IMR-90 (cell line): ENCODE data around the gene ZDHHC1. TPM values are rescaled to one million over a fixed set of nuclear protein-coding genes. Genes with fewer than 3 reads are reported as not detected.
A peak's percentile ranks its signal among the peaks of the same experiment; 100 is the strongest.

ENCODE experiments used
- ATAC-seq: fragments of 200-7000 bp; cut with Tn5 transposase; 2 replicates; pipeline ENCODE4 v1.9.1; 2020; ENCODE audit warnings: low read depth, mild to moderate bottlenecking, moderate library complexity
- BruUV-seq: library from RNA; stranded (reverse); fragments of 400-500 nt; replicated peaks from 2 replicates; lab custom pipeline; 2021; lab: Mats Ljungman, UMichigan
- CTCF ChIA-PET: fragments of 300-600 bp; formaldehyde crosslinking; extraction: SDS; loops from one replicate; lab custom pipeline; 2021; ENCODE audit warnings: antibody characterized with exemption; lab: Yijun Ruan, JAX
- POLR2A ChIA-PET: fragments of 300-600 bp; sonication (Branson Sonifier 250); formaldehyde crosslinking; loops from one replicate; lab custom pipeline; 2022; ENCODE audit warnings: antibody characterized with exemption; ENCODE audit not compliant: unreplicated experiment; lab: Charles Lee
- DNase-seq: peaks from one replicate; pipeline ENCODE4 v3.0.0; 2013
- H2AFZ ChIP-seq: replicated peaks from 2 replicates; pipeline ENCODE3; 2013; ENCODE audit warnings: low read length, mild to moderate bottlenecking; ENCODE audit not compliant: poor library complexity
- H2AK5ac ChIP-seq: 2 replicates; pipeline ENCODE4 v1.6.1; 2013; ENCODE audit warnings: low read depth, low read length, inconsistent platforms
- H2AK9ac ChIP-seq: replicated peaks from 2 replicates; pipeline ENCODE3; 2013; ENCODE audit warnings: mild to moderate bottlenecking, low read depth, low read length, moderate library complexity; ENCODE audit not compliant: poor library complexity
- H2BK120ac ChIP-seq: 2 replicates; pipeline ENCODE4 v1.6.1; 2013; ENCODE audit warnings: low read depth, low read length, inconsistent platforms
- H2BK15ac ChIP-seq: 3 replicates; pipeline ENCODE4 v1.6.1; 2013; ENCODE audit warnings: low read depth, low read length, inconsistent platforms
- H2BK20ac ChIP-seq: 2 replicates; pipeline ENCODE4 v1.6.1; 2013; ENCODE audit warnings: low read depth, mild to moderate bottlenecking, inconsistent platforms, low read length, moderate library complexity
- H2BK5ac ChIP-seq: 2 replicates; pipeline ENCODE4 v1.6.1; 2013; ENCODE audit warnings: mild to moderate bottlenecking, low read depth, low read length, inconsistent platforms; ENCODE audit not compliant: poor library complexity, severe bottlenecking
- H3K14ac ChIP-seq: replicated peaks from 2 replicates; pipeline ENCODE4 v1.6.1; 2013; ENCODE audit warnings: low read depth, low read length, inconsistent platforms
- H3K18ac ChIP-seq: 2 replicates; pipeline ENCODE4 v1.6.1; 2013; ENCODE audit warnings: low read depth, low read length, control low read depth
- H3K23ac ChIP-seq: 2 replicates; pipeline ENCODE4 v1.6.1; 2013; ENCODE audit warnings: low read depth, low read length, inconsistent platforms
- H3K27ac ChIP-seq: 2 replicates; pipeline ENCODE4 v1.5.1; 2013; ENCODE audit warnings: mild to moderate bottlenecking, control low read depth, low read length; ENCODE audit not compliant: insufficient read depth
- H3K27me3 ChIP-seq: 2 replicates; pipeline ENCODE4 v1.6.1; 2013; ENCODE audit warnings: low read length; ENCODE audit not compliant: control insufficient read depth, insufficient read depth
- H3K36me3 ChIP-seq: 2 replicates; pipeline ENCODE4 v1.6.1; 2013; ENCODE audit warnings: low read length, mixed read lengths; ENCODE audit not compliant: control insufficient read depth, insufficient read depth
- H3K4ac ChIP-seq: 2 replicates; pipeline ENCODE4 v1.6.1; 2013; ENCODE audit warnings: low read depth, low read length, inconsistent platforms
- H3K4me1 ChIP-seq: 2 replicates; pipeline ENCODE4 v1.6.1; 2013; ENCODE audit warnings: low read length, mixed read lengths; ENCODE audit not compliant: control insufficient read depth, insufficient read depth
- H3K4me2 ChIP-seq: 2 replicates; pipeline ENCODE4 v1.6.1; 2013; ENCODE audit warnings: low read depth, mild to moderate bottlenecking, control low read depth, low read length, moderate library complexity
- H3K4me3 ChIP-seq: 2 replicates; pipeline ENCODE4 v1.5.1; 2013; ENCODE audit warnings: low read depth, mild to moderate bottlenecking, control low read depth, low read length, moderate library complexity; ENCODE audit not compliant: insufficient read depth
- H3K56ac ChIP-seq: 2 replicates; pipeline ENCODE4 v1.6.1; 2013; ENCODE audit warnings: low read length, inconsistent platforms; ENCODE audit not compliant: insufficient read depth; ENCODE audit errors: extremely low read depth
- H3K79me1 ChIP-seq, 2 experiments: 2 replicates each; pipeline ENCODE4 v1.6.1; 2013; ENCODE audit warnings: low read length in 2 of 2, inconsistent platforms in 1 of 2, low read depth in 1 of 2
- H3K9ac ChIP-seq: 2 replicates; pipeline ENCODE4 v1.6.1; 2013; ENCODE audit warnings: low read depth, low read length, control low read depth
- H3K9me1 ChIP-seq: 2 replicates; pipeline ENCODE4 v1.6.1; 2013; ENCODE audit warnings: low read length, inconsistent platforms; ENCODE audit not compliant: insufficient read depth
- H3K9me3 ChIP-seq: 2 replicates; pipeline ENCODE4 v1.6.1; 2013; ENCODE audit warnings: low read length; ENCODE audit not compliant: control insufficient read depth, insufficient read depth
- H4K20me1 ChIP-seq: 2 replicates; pipeline ENCODE4 v1.6.1; 2013; ENCODE audit warnings: low read length, inconsistent platforms; ENCODE audit not compliant: insufficient read depth
- H4K5ac ChIP-seq: 2 replicates; pipeline ENCODE4 v1.6.1; 2013; ENCODE audit warnings: mild to moderate bottlenecking, low read depth, low read length, control low read depth
- H4K8ac ChIP-seq, 2 experiments: 2 replicates each; pipeline ENCODE4 v1.6.1; 2013; ENCODE audit warnings: low read depth in 2 of 2, low read length in 2 of 2, control low read depth in 1 of 2, inconsistent platforms in 1 of 2
- H4K91ac ChIP-seq: 2 replicates; pipeline ENCODE4 v1.6.1; 2013; ENCODE audit warnings: low read depth, low read length, inconsistent platforms; ENCODE audit not compliant: insufficient read depth
- BHLHE40 ChIP-seq: fragments of 150-350 bp; IDR thresholded peaks from 2 replicates; pipeline ENCODE4 v1.6.1; 2016; ENCODE audit warnings: mild to moderate bottlenecking, low read depth, low read length
- CEBPB ChIP-seq: IDR thresholded peaks from 2 replicates; pipeline ENCODE4 v1.6.1; 2012; ENCODE audit warnings: low read depth, low read length, improper control_type of control experiment
- CHD1 ChIP-seq: IDR thresholded peaks from 2 replicates; pipeline ENCODE4 v1.6.1; 2012; ENCODE audit warnings: low read depth, low read length, improper control_type of control experiment
- CTCF ChIP-seq: conservative IDR thresholded peaks from 2 replicates; pipeline ENCODE4 v1.5.1; 2012; ENCODE audit warnings: mild to moderate bottlenecking, low read depth, low read length, improper control_type of control experiment
- ELK1 ChIP-seq: fragments of 150-350 bp; IDR thresholded peaks from 2 replicates; pipeline ENCODE4 v1.6.1; 2016; ENCODE audit warnings: low read depth, mild to moderate bottlenecking, low read length, moderate library complexity, borderline replicate concordance
- FOS ChIP-seq: fragments of 150-350 bp; IDR thresholded peaks from 2 replicates; pipeline ENCODE4 v1.6.1; 2016; ENCODE audit warnings: low read depth, low read length
- MAFK ChIP-seq: IDR thresholded peaks from 2 replicates; pipeline ENCODE4 v1.6.1; 2012; ENCODE audit warnings: low read depth, low read length, improper control_type of control experiment
- MAZ ChIP-seq: IDR thresholded peaks from 2 replicates; pipeline ENCODE4 v1.6.1; 2012; ENCODE audit warnings: low read depth, mild to moderate bottlenecking, low read length, improper control_type of control experiment, moderate library complexity, borderline replicate concordance
- MXI1 ChIP-seq: IDR thresholded peaks from 2 replicates; pipeline ENCODE4 v1.6.1; 2012; ENCODE audit warnings: low read depth, mild to moderate bottlenecking, low read length, moderate library complexity, borderline replicate concordance
- NFE2L2 ChIP-seq: fragments of 150-350 bp; IDR thresholded peaks from 2 replicates; pipeline ENCODE4 v1.6.1; 2016; ENCODE audit warnings: low read depth, mild to moderate bottlenecking, low read length
- POLR2A ChIP-seq: IDR thresholded peaks from 2 replicates; pipeline ENCODE4 v1.6.1; 2012; ENCODE audit warnings: mild to moderate bottlenecking, low read depth, low read length
- RAD21 ChIP-seq: IDR thresholded peaks from 2 replicates; pipeline ENCODE4 v1.6.1; 2012; ENCODE audit warnings: low read length, improper control_type of control experiment
- RCOR1 ChIP-seq: IDR thresholded peaks from 2 replicates; pipeline ENCODE4 v1.6.1; 2012; ENCODE audit warnings: mild to moderate bottlenecking, low read length, improper control_type of control experiment; ENCODE audit not compliant: insufficient replicate concordance
- RFX5 ChIP-seq: IDR thresholded peaks from 2 replicates; pipeline ENCODE4 v1.8.0; 2012; ENCODE audit warnings: low read depth, mild to moderate bottlenecking, low read length, moderate library complexity
- USF2 ChIP-seq: fragments of 150-350 bp; IDR thresholded peaks from 2 replicates; pipeline ENCODE4 v1.6.1; 2017; ENCODE audit warnings: mild to moderate bottlenecking, antibody characterized with exemption, low read length, low read depth
- WGBS, 2 experiments: methylation state at CpG; one replicate each; pipeline versions ENCODE4 v1.1.5 to v1.1.7; 2013; ENCODE audit warnings: missing lambda C conversion rate in 2 of 2; ENCODE audit not compliant: insufficient read length in 1 of 2; ENCODE audit errors: extremely low coverage in 2 of 2; 5-methylcytosine and 5-hydroxymethylcytosine counted together
- dilution Hi-C: fragments of 300-500 bp; cut with HindIII; formaldehyde crosslinking; loops from one replicate; pipeline ENCODE4 v1.14.3; 2018; ENCODE audit warnings: low sequenced_read_pairs; ENCODE audit not compliant: unreplicated experiment
- in situ Hi-C: fragments of 300-500 bp; cut with MboI; formaldehyde crosslinking; loops from 3 replicates; pipeline ENCODE4 v1.14.3; 2019; ENCODE audit warnings: low sequenced_read_pairs, inconsistent platforms, mixed read lengths
- intact Hi-C: fragments of 100-400 bp; cut with micrococcal nuclease; formaldehyde crosslinking; loops from 2 replicates; pipeline ENCODE4 v1.10.0; 2022
- polyA plus RNA-seq, 3 experiments: library from polyadenylated mRNA; depleted of rRNA; stranded (reverse); fragments of >200 nt; gene quantifications; 2 replicates each; pipeline ENCODE4 v1.2.3, GENCODE V29; 2012; ENCODE audit warnings: low replicate concordance in 1 of 3
- total RNA-seq: library from RNA; depleted of rRNA; stranded (reverse); fragments of >200 nt; gene quantifications from 2 replicates; pipeline ENCODE4 v1.2.3, GENCODE V29; 2012

Gene ZDHHC1
- total and polyA plus RNA-seq, 2 of the 4 experiments (the other 2 are of a cell fraction), result 2.0 to 5.9 TPM

- H3K36me3 ChIP-seq, result peaks cover 14% of the 10 kb centered on the region; the same call in 1 of the 2 replicates
- WGBS, 2 experiments, result no CpG with 5 or more reads among the region's 8 CpGs
- ChIA-PET CTCF (interaction anchor here (0.7 to 1.9 kb wide), 6 partner anchors 8 to 187 kb away, joined by 3 to 7 read pairs (median 4); no protein-coding TSS in a partner anchor), POLR2A (interaction anchor here (0.6 kb wide), 1 partner anchor 10 kb away, joined by 4 read pairs; no protein-coding TSS in a partner anchor)
- H3K27me3 ChIP-seq, result no peaks in the 10 kb centered on the region
- DNase-seq (no peak), ATAC-seq (no peak; the same call in 1 of the 2 replicates)
- H3K9ac ChIP-seq, result peak overlapping the region; percentile 44; the same call in 1 of the 2 replicates
- peaks cover 5 to 58% of the 10 kb centered on the region in 2 experiments; a peak in 3 of 4 replicates for H3K79me1 ChIP-seq
- H2AFZ ChIP-seq, result no peak overlapping the region
- in situ Hi-C loops, result no loop called here
- H3K9me3 ChIP-seq, result no peaks in the 10 kb centered on the region
- peak overlapping the region; percentile 19 for H2AK9ac ChIP-seq
- H2BK5ac ChIP-seq, result peak overlapping the region; percentile 14
- peak overlapping the region; percentile 85; the same call in 1 of the 2 replicates for H3K27ac ChIP-seq
- no peak overlapping the region for H3K4me3 ChIP-seq
- H4K91ac ChIP-seq, result 0 out of 2 replicates have a peak overlapping the region, but pooled peaks have one; percentile 14
- dilution Hi-C loops, result no loop called here
- H3K14ac ChIP-seq, result no peak overlapping the region; the same call in 1 of the 2 replicates
- H3K9me1 ChIP-seq, result peaks cover 3% of the 10 kb centered on the region; the same call in 1 of the 2 replicates
- H3K23ac ChIP-seq, result peak overlapping the region; percentile 39; the same call in 1 of the 2 replicates
- peaks cover 40% of the 10 kb centered on the region for H3K4me1 ChIP-seq
- peaks cover 50% of the 10 kb centered on the region for H4K20me1 ChIP-seq
- H2BK15ac ChIP-seq, result no peak overlapping the region
- intact Hi-C loops, result no loop called here
- peak overlapping the region; percentile 65; the same call in 1 of the 2 replicates for H3K18ac ChIP-seq
- peak overlapping the region; percentile 41; the same call in 1 of the 2 replicates for H4K5ac ChIP-seq
- no TSS peak for BruUV-seq
- H3K56ac ChIP-seq, result no peak overlapping the region
- no peak overlapping the region; the same call in 1 of the 2 replicates for H3K4me2 ChIP-seq
- no peak overlapping the region for H3K4ac ChIP-seq
- H2AK5ac ChIP-seq, result no peak overlapping the region
- no peak overlapping the region for H2BK20ac ChIP-seq
- peak overlapping the region in 1 of 2 experiments; percentile 43; a peak in 1 of 4 replicates for H4K8ac ChIP-seq
- no peak overlapping the region; the same call in 1 of the 2 replicates for H2BK120ac ChIP-seq
- TF ChIP-seq MAZ, result no peak
- TF ChIP-seq USF2, result no peak
- TF ChIP-seq RFX5, result no peak
- no peak for TF ChIP-seq CTCF
- TF ChIP-seq NFE2L2, result no peak
- TF ChIP-seq RCOR1, result no peak
- no peak for TF ChIP-seq FOS
- no peak for TF ChIP-seq CEBPB
- TF ChIP-seq RAD21, result no peak
- no peak for TF ChIP-seq BHLHE40
- TF ChIP-seq MAFK, result no peak
- TF ChIP-seq CHD1, result no peak
- no peak for TF ChIP-seq ELK1
- TF ChIP-seq POLR2A, result no peak
- no peak for TF ChIP-seq MXI1
Observed at GRCh38 chr16:67446968-67447507, 30.8 kb upstream of the ZDHHC1 start.
